HCT116 (cell line): ENCODE results near the gene EVC2. TPM values are rescaled to one million over a fixed set of nuclear protein-coding genes. Genes with fewer than 3 reads are reported as not detected.

Experiments
- ATAC-seq: fragments of 200-7000 bp; cut with Tn5 transposase; 2 replicates; pipeline ENCODE4 v1.9.1; 2020; ENCODE audit warnings: mild to moderate bottlenecking, moderate library complexity
- BruUV-seq: library from RNA; stranded (reverse); fragments of 400-500 nt; replicated peaks from 2 replicates; lab custom pipeline; 2021; lab: Mats Ljungman, UMichigan
- CTCF ChIA-PET: fragments of 300-600 bp; sonication (Branson Sonifier 250); formaldehyde crosslinking; loops from one replicate; lab custom pipeline; 2021; ENCODE audit warnings: antibody characterized with exemption; lab: Charles Lee
- POLR2A ChIA-PET: fragments of 300-600, 350-600 bp; sonication (Branson Sonifier 250); formaldehyde crosslinking; loops from one replicate; lab custom pipeline; 2021; ENCODE audit warnings: antibody characterized with exemption; lab: Charles Lee
- RAD21 ChIA-PET, 2 experiments: fragments of 300-600 bp; sonication (Branson Sonifier 250); formaldehyde crosslinking; loops; one replicate each; lab custom pipeline; 2023; ENCODE audit warnings: low total read pairs in 2 of 2; ENCODE audit not compliant: uncharacterized antibody in 2 of 2, unreplicated experiment in 2 of 2, low non-redundant PET in 1 of 2; lab: Charles Lee
- DNase-seq: peaks from one replicate; pipeline ENCODE4 v3.0.0-alpha.2; 2010; ENCODE audit warnings: low read depth, low spot score
- H2AFZ ChIP-seq: fragments of 200-600 bp; shearing (Covaris generic), sonication (generic); 2 replicates; pipeline ENCODE4 v1.6.1; 2017; ENCODE audit warnings: low read depth, mixed run types, mixed read lengths, antibody characterized with exemption, low read length; ENCODE audit not compliant: poor library complexity, severe bottlenecking
- H3K27ac ChIP-seq: 2 replicates; pipeline ENCODE4 v1.5.1; 2012; ENCODE audit warnings: low read depth, low read length
- H3K27me3 ChIP-seq: fragments of 200-600 bp; sonication (generic); 2 replicates; pipeline ENCODE4 v1.6.1; 2016; ENCODE audit warnings: mixed run types, low read length, mixed read lengths; ENCODE audit not compliant: insufficient read depth
- H3K36me3 ChIP-seq, 2 experiments: fragments of 200-500 bp in 1 of 2; fragments of 200-600 bp in 1 of 2; sonication (Bioruptor generic) in 1 of 2; sonication (generic) in 1 of 2; 2 replicates each; pipeline versions ENCODE4 v1.5.1 to v1.6.1; 2014 to 2016; ENCODE audit warnings: low read length in 2 of 2, inconsistent platforms in 1 of 2, mixed read lengths in 1 of 2, mixed run types in 1 of 2; ENCODE audit not compliant: insufficient read depth in 2 of 2, control insufficient read depth in 1 of 2
- H3K4me1 ChIP-seq, 2 experiments: fragments of 200-600 bp in 1 of 2; sonication (generic) in 1 of 2; 2 replicates each; pipeline versions ENCODE4 v1.5.1 to v1.6.1; 2012 to 2017; ENCODE audit warnings: low read length in 2 of 2, inconsistent platforms in 1 of 2, mild to moderate bottlenecking in 1 of 2, mixed read lengths in 1 of 2, mixed run types in 1 of 2, moderate library complexity in 1 of 2; ENCODE audit not compliant: insufficient read depth in 2 of 2, control insufficient read depth in 1 of 2
- H3K4me2 ChIP-seq: fragments of 200-600 bp; sonication (generic); 2 replicates; pipeline ENCODE4 v1.6.1; 2017; ENCODE audit warnings: mixed run types, low read length, mixed read lengths
- H3K4me3 ChIP-seq, 2 experiments: fragments of 200-600 bp in 1 of 2; sonication (generic) in 1 of 2; replicated peaks in 1 of 2; 2 replicates each; pipeline ENCODE4 v1.5.1; 2011 to 2016; ENCODE audit warnings: low read length in 2 of 2, control low read depth in 1 of 2, low read depth in 1 of 2, mild to moderate bottlenecking in 1 of 2, mixed read lengths in 1 of 2, mixed run types in 1 of 2
- H3K79me2 ChIP-seq: fragments of 200-600 bp; sonication (generic); 2 replicates; pipeline ENCODE4 v1.6.1; 2017; ENCODE audit warnings: mild to moderate bottlenecking, mixed run types, low read length, moderate library complexity, mixed read lengths; ENCODE audit not compliant: insufficient read depth
- H3K9ac ChIP-seq: fragments of 200-600 bp; sonication (generic); 2 replicates; pipeline ENCODE4 v1.6.1; 2016; ENCODE audit warnings: low read length, mixed read lengths
- H3K9me2 ChIP-seq: fragments of 200-600 bp; sonication (generic), shearing (Covaris generic); 2 replicates; pipeline ENCODE4 v1.6.1; 2017; ENCODE audit warnings: mixed run types, mild to moderate bottlenecking, moderate library complexity; ENCODE audit not compliant: insufficient read depth
- H3K9me3 ChIP-seq, 2 experiments: fragments of 200-500 bp in 1 of 2; fragments of 200-600 bp in 1 of 2; sonication (Bioruptor generic) in 1 of 2; sonication (generic) in 1 of 2; 2 replicates each; pipeline ENCODE4 v1.6.1; 2014 to 2017; ENCODE audit warnings: low read length in 2 of 2, mixed read lengths in 2 of 2, inconsistent platforms in 1 of 2, low read depth in 1 of 2, mild to moderate bottlenecking in 1 of 2, mixed run types in 1 of 2, moderate library complexity in 1 of 2; ENCODE audit not compliant: control insufficient read depth in 1 of 2, insufficient read depth in 1 of 2
- H4K20me1 ChIP-seq: fragments of 200-600 bp; sonication (generic), shearing (Covaris generic); 2 replicates; pipeline ENCODE4 v1.6.1; 2017; ENCODE audit warnings: mixed run types, mild to moderate bottlenecking, moderate library complexity; ENCODE audit not compliant: insufficient read depth
- CEBPB ChIP-seq: IDR thresholded peaks from 2 replicates; pipeline ENCODE4 v1.6.1; 2012; ENCODE audit warnings: low read depth
- CTCF ChIP-seq, 3 experiments: fragments of 200-600 bp in 1 of 3; sonication (generic) in 1 of 3; IDR thresholded peaks in 2 of 3; conservative IDR thresholded peaks in 1 of 3; 2 replicates each; pipeline ENCODE4 v1.5.1; 2012 to 2017; ENCODE audit warnings: low read depth in 2 of 3, low read length in 2 of 3, antibody characterized with exemption in 1 of 3, borderline replicate concordance in 1 of 3, control low read depth in 1 of 3, mild to moderate bottlenecking in 1 of 3, mixed read lengths in 1 of 3, mixed run types in 1 of 3, moderate library complexity in 1 of 3; ENCODE audit not compliant: insufficient read depth in 1 of 3
- ELF1 ChIP-seq: IDR thresholded peaks from 2 replicates; pipeline ENCODE4 v1.6.1; 2012; ENCODE audit warnings: low read depth, borderline replicate concordance
- EZH2phosphoT487 ChIP-seq: fragments of 200-600 bp; IDR thresholded peaks from 2 replicates; pipeline ENCODE4 v1.6.1; 2018; ENCODE audit warnings: antibody characterized with exemption, borderline replicate concordance
- JUND ChIP-seq: IDR thresholded peaks from 2 replicates; pipeline ENCODE4 v1.6.1; 2012
- POLR2A ChIP-seq: IDR thresholded peaks from 2 replicates; pipeline ENCODE4 v1.7.0; 2011; ENCODE audit warnings: borderline replicate concordance; ENCODE audit not compliant: insufficient read depth, insufficient read length; ENCODE audit errors: extremely low read depth
- POLR2AphosphoS5 ChIP-seq: IDR thresholded peaks from 2 replicates; pipeline ENCODE4 v1.6.1; 2011; ENCODE audit warnings: mild to moderate bottlenecking, low read depth, low read length, moderate library complexity
- SP1 ChIP-seq: IDR thresholded peaks from 2 replicates; pipeline ENCODE4 v1.6.1; 2012; ENCODE audit warnings: low read depth
- SRF ChIP-seq: IDR thresholded peaks from 2 replicates; pipeline ENCODE4 v1.6.1; 2012; ENCODE audit warnings: low read depth
- TCF7L2 ChIP-seq: IDR thresholded peaks from 2 replicates; pipeline ENCODE4 v1.7.0; 2011; ENCODE audit warnings: borderline replicate concordance, inconsistent platforms; ENCODE audit not compliant: insufficient read depth, insufficient read length; ENCODE audit errors: extremely low read depth
- YY1 ChIP-seq: IDR thresholded peaks from 2 replicates; pipeline ENCODE4 v1.6.1; 2011; ENCODE audit warnings: low read length, low read depth, moderate library complexity, mild to moderate bottlenecking; ENCODE audit not compliant: insufficient replicate concordance; ENCODE audit errors: extremely low read depth
- ZFX ChIP-seq: fragments of 450-650 bp; IDR thresholded peaks from 2 replicates; pipeline ENCODE4 v1.6.1; 2017
- ZNF274 ChIP-seq: fragments of 200-500 bp; sonication (Bioruptor generic); IDR thresholded peaks from 2 replicates; pipeline ENCODE4 v1.6.1; 2014; ENCODE audit warnings: mild to moderate bottlenecking, low read depth, low read length, inconsistent platforms
- intact Hi-C: fragments of 100-400 bp; cut with micrococcal nuclease; formaldehyde crosslinking; loops from 2 replicates; pipeline ENCODE4 v1.10.0; 2022
- total RNA-seq: library from RNA; stranded (reverse); gene quantifications from one replicate; pipeline ENCODE4 v1.2.1, GENCODE V29; 2021; ENCODE audit not compliant: unreplicated experiment
- TF ChIP-seq, protein P1 (sequence below): IDR thresholded peaks from 2 replicates; pipeline ENCODE4 v1.6.1; 2012
- TF ChIP-seq, protein P2 (sequence below): IDR thresholded peaks from 2 replicates; pipeline ENCODE4 v1.6.1; 2011; ENCODE audit warnings: mild to moderate bottlenecking, low read length, moderate library complexity; ENCODE audit not compliant: insufficient replicate concordance; ENCODE audit errors: extremely low read depth

Gene EVC2
- total RNA-seq, 1 experiment from 2014 or later, result not detected

GRCh38 chr4:5553801-5554200, 154.6 kb downstream of the EVC2 start:
- H3K9ac ChIP-seq, result no peak overlapping the region
- no peaks in the 10 kb centered on the region for H3K36me3 ChIP-seq
- ChIA-PET RAD21 (no interaction called here), POLR2A (no interaction called here), CTCF (no interaction called here)
- H4K20me1 ChIP-seq, result no peaks in the 10 kb centered on the region
- BruUV-seq, result no TSS peak
- peaks cover 32% of the 10 kb centered on the region for H3K27me3 ChIP-seq
- no peak overlapping the region for H3K4me3 ChIP-seq
- no peaks in the 10 kb centered on the region for H3K9me3 ChIP-seq
- H2AFZ ChIP-seq, result no peak overlapping the region
- TF ChIP-seq SRF (no peak), CTCF (IDR thresholded peaks at IDR 0.05 in 2 of 3, conservative IDR thresholded peaks at IDR 0.05 in 1 of 3; ENCODE audit: borderline replicate concordance in 1 of 3, insufficient read depth in 1 of 3, low read depth in 2 of 3, low read length in 2 of 3) (no peak), POLR2AphosphoS5 (no peak), TCF7L2 (no peak), ELF1 (no peak), YY1 (no peak), POLR2A (no peak), EZH2phosphoT487 (no peak), CEBPB (no peak), ZFX (no peak), SP1 (no peak), JUND (no peak), ZNF274 (no peak)
- TF ChIP-seq, protein P1, sequence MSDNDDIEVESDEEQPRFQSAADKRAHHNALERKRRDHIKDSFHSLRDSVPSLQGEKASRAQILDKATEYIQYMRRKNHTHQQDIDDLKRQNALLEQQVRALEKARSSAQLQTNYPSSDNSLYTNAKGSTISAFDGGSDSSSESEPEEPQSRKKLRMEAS, result no peak
- TF ChIP-seq, protein P2, sequence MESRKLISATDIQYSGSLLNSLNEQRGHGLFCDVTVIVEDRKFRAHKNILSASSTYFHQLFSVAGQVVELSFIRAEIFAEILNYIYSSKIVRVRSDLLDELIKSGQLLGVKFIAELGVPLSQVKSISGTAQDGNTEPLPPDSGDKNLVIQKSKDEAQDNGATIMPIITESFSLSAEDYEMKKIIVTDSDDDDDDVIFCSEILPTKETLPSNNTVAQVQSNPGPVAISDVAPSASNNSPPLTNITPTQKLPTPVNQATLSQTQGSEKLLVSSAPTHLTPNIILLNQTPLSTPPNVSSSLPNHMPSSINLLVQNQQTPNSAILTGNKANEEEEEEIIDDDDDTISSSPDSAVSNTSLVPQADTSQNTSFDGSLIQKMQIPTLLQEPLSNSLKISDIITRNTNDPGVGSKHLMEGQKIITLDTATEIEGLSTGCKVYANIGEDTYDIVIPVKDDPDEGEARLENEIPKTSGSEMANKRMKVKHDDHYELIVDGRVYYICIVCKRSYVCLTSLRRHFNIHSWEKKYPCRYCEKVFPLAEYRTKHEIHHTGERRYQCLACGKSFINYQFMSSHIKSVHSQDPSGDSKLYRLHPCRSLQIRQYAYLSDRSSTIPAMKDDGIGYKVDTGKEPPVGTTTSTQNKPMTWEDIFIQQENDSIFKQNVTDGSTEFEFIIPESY, result no peak
- no peaks in the 10 kb centered on the region for H3K79me2 ChIP-seq
- no peaks in the 10 kb centered on the region for H3K4me1 ChIP-seq
- H3K4me2 ChIP-seq, result no peak overlapping the region
- ATAC-seq (no peak), DNase-seq (no peak)
- intact Hi-C loops, result no loop called here
- H3K27ac ChIP-seq, result no peak overlapping the region
- H3K9me2 ChIP-seq, result no peaks in the 10 kb centered on the region
